H9 (cell line): ENCODE measurements around the gene OTOF. TPM values are rescaled to one million over a fixed set of nuclear protein-coding genes. Genes with fewer than 3 reads are reported as not detected.

Source experiments
- DNase-seq: peaks from one replicate; pipeline ENCODE4 v3.0.0-alpha.2; 2017
- H2AFZ ChIP-seq: one replicate; pipeline ENCODE4 v1.6.1; 2013; ENCODE audit warnings: mild to moderate bottlenecking, low read length, control low read depth, moderate library complexity
- H2AK5ac ChIP-seq: 2 replicates; pipeline ENCODE4 v1.6.1; 2013; ENCODE audit warnings: low read length, control low read depth, mixed read lengths; ENCODE audit not compliant: insufficient read length
- H2BK120ac ChIP-seq: one replicate; pipeline ENCODE4 v1.6.1; 2013; ENCODE audit warnings: low read depth, mild to moderate bottlenecking, low read length, control low read depth, inconsistent platforms; ENCODE audit not compliant: poor library complexity, severe bottlenecking
- H2BK12ac ChIP-seq: 2 replicates; pipeline ENCODE4 v1.6.1; 2013; ENCODE audit warnings: low read length, control low read depth, mixed read lengths, low read depth; ENCODE audit not compliant: insufficient read length
- H2BK15ac ChIP-seq: 2 replicates; pipeline ENCODE4 v1.6.1; 2013; ENCODE audit warnings: low read depth, low read length, control low read depth
- H2BK20ac ChIP-seq: one replicate; pipeline ENCODE4 v1.6.1; 2013; ENCODE audit warnings: low read depth, mild to moderate bottlenecking, low read length, control low read depth, inconsistent platforms; ENCODE audit not compliant: poor library complexity, severe bottlenecking
- H2BK5ac ChIP-seq: 2 replicates; pipeline ENCODE4 v1.6.1; 2013; ENCODE audit warnings: low read length, control low read depth, mixed read lengths; ENCODE audit not compliant: insufficient read length
- H3K14ac ChIP-seq: 2 replicates; pipeline ENCODE4 v1.6.1; 2013; ENCODE audit warnings: low read length, control low read depth; ENCODE audit not compliant: insufficient read depth
- H3K18ac ChIP-seq: 2 replicates; pipeline ENCODE4 v1.6.1; 2013; ENCODE audit warnings: low read depth, mild to moderate bottlenecking, mixed read lengths, low read length, control low read depth; ENCODE audit not compliant: insufficient read length
- H3K23ac ChIP-seq: 2 replicates; pipeline ENCODE4 v1.6.1; 2013; ENCODE audit warnings: low read length, control low read depth, mixed read lengths, low read depth; ENCODE audit not compliant: insufficient read length
- H3K23me2 ChIP-seq: 2 replicates; pipeline ENCODE4 v1.6.1; 2013; ENCODE audit warnings: low read depth, mild to moderate bottlenecking, mixed read lengths, low read length, control low read depth; ENCODE audit not compliant: insufficient read length, poor library complexity, severe bottlenecking
- H3K27ac ChIP-seq: 2 replicates; pipeline ENCODE4 v1.5.1; 2013; ENCODE audit warnings: low read length, control low read depth, mixed read lengths, low read depth; ENCODE audit not compliant: insufficient read length
- H3K27me3 ChIP-seq: 2 replicates; pipeline ENCODE4 v1.6.1; 2013; ENCODE audit warnings: low read length, control low read depth, inconsistent platforms; ENCODE audit not compliant: insufficient read depth
- H3K4ac ChIP-seq: 2 replicates; pipeline ENCODE4 v1.6.1; 2013; ENCODE audit warnings: low read depth, mild to moderate bottlenecking, control low read depth, inconsistent platforms, low read length, moderate library complexity
- H3K4me1 ChIP-seq: 2 replicates; pipeline ENCODE4 v1.6.1; 2013; ENCODE audit warnings: low read length, control low read depth, inconsistent platforms; ENCODE audit not compliant: insufficient read depth
- H3K4me2 ChIP-seq: 2 replicates; pipeline ENCODE4 v1.6.1; 2013; ENCODE audit warnings: low read length, control low read depth, mixed read lengths; ENCODE audit not compliant: insufficient read length, insufficient read depth
- H3K56ac ChIP-seq: 2 replicates; pipeline ENCODE4 v1.6.1; 2013; ENCODE audit warnings: low read depth, mild to moderate bottlenecking, mixed read lengths, low read length, control low read depth; ENCODE audit not compliant: insufficient read length
- H3K79me1 ChIP-seq: 2 replicates; pipeline ENCODE4 v1.6.1; 2013; ENCODE audit warnings: low read depth, mild to moderate bottlenecking, moderate library complexity, low read length, control low read depth, inconsistent platforms; ENCODE audit not compliant: insufficient read depth, poor library complexity, severe bottlenecking
- H3K79me2 ChIP-seq: 2 replicates; pipeline ENCODE4 v1.6.1; 2013; ENCODE audit warnings: low read length, control low read depth, inconsistent platforms; ENCODE audit not compliant: insufficient read depth
- H3K9ac ChIP-seq: 2 replicates; pipeline ENCODE4 v1.6.1; 2013; ENCODE audit warnings: low read length, control low read depth, mixed read lengths; ENCODE audit not compliant: insufficient read length; ENCODE audit errors: extremely low read depth
- H3K9me3 ChIP-seq: one replicate; pipeline ENCODE4 v1.6.1; 2013; ENCODE audit warnings: low read depth, low read length, inconsistent platforms; ENCODE audit not compliant: control insufficient read depth
- H3T11ph ChIP-seq: one replicate; pipeline ENCODE4 v1.6.1; 2013; ENCODE audit warnings: mild to moderate bottlenecking, low read length, control low read depth, inconsistent platforms
- H4K20me1 ChIP-seq: one replicate; pipeline ENCODE4 v1.6.1; 2013; ENCODE audit not compliant: control insufficient read depth, insufficient read length, insufficient read depth
- H4K5ac ChIP-seq: 2 replicates; pipeline ENCODE4 v1.6.1; 2013; ENCODE audit warnings: low read depth, mild to moderate bottlenecking, mixed read lengths, low read length, control low read depth; ENCODE audit not compliant: insufficient read length
- H4K8ac ChIP-seq: replicated peaks from 2 replicates; pipeline ENCODE4 v1.6.1; 2013; ENCODE audit warnings: low read length, control low read depth, mixed read lengths, low read depth; ENCODE audit not compliant: insufficient read length
- H4K91ac ChIP-seq: 2 replicates; pipeline ENCODE4 v1.6.1; 2013; ENCODE audit warnings: low read depth, mild to moderate bottlenecking, moderate library complexity, mixed read lengths, low read length, control low read depth; ENCODE audit not compliant: insufficient read length
- H3K27ac Mint-ChIP-seq, 3 experiments: 2 replicates in 2 of 3; 3 replicates in 1 of 3; pipeline ENCODE4 v1.8.0; 2020 to 2021; ENCODE audit warnings: mixed read lengths in 3 of 3, mild to moderate bottlenecking in 1 of 3, moderate library complexity in 1 of 3
- H3K27me3 Mint-ChIP-seq: 2 replicates; pipeline ENCODE4 v1.8.0; 2021; ENCODE audit warnings: low read depth, mild to moderate bottlenecking, moderate library complexity, mixed read lengths
- H3K36me3 Mint-ChIP-seq, 3 experiments: 2 replicates in 2 of 3; 3 replicates in 1 of 3; pipeline ENCODE4 v1.8.0; 2020 to 2021; ENCODE audit warnings: low read depth in 3 of 3, mixed read lengths in 3 of 3; ENCODE audit not compliant: insufficient read depth in 1 of 3
- H3K4me1 Mint-ChIP-seq, 2 experiments: 2 replicates each; pipeline ENCODE4 v1.8.0; 2020; ENCODE audit warnings: mixed read lengths in 2 of 2
- H3K4me3 Mint-ChIP-seq, 2 experiments: 2 replicates in 1 of 2; 3 replicates in 1 of 2; pipeline ENCODE4 v1.8.0; 2020 to 2021; ENCODE audit warnings: mild to moderate bottlenecking in 2 of 2, mixed read lengths in 2 of 2, moderate library complexity in 1 of 2
- H3K9me3 Mint-ChIP-seq, 2 experiments: 2 replicates in 1 of 2; 3 replicates in 1 of 2; pipeline ENCODE4 v1.8.0; 2020; ENCODE audit warnings: mild to moderate bottlenecking in 2 of 2, mixed read lengths in 2 of 2, moderate library complexity in 1 of 2
- WGBS: extraction: QIAGEN DNeasy Blood & Tissue Kit; methylation state at CpG from one replicate; pipeline ENCODE4 v1.1.7; 2013; ENCODE audit warnings: missing lambda C conversion rate, low lambda C conversion rate, mixed read lengths; ENCODE audit not compliant: insufficient read length; ENCODE audit errors: extremely low coverage; 5-methylcytosine and 5-hydroxymethylcytosine counted together
- total RNA-seq: library from RNA; stranded (reverse); gene quantifications from 2 replicates; pipeline ENCODE4 v1.2.1, GENCODE V29; 2021
- TF ChIP-seq, protein P1 (sequence below): fragments of 200-600 bp; sonication (generic); conservative IDR thresholded peaks from 3 replicates; pipeline ENCODE4 v1.8.0; 2021; ENCODE audit warnings: antibody characterized with exemption, mild to moderate bottlenecking

The OTOF gene
- total RNA-seq, 1 experiment from 2014 or later, result 0.35 TPM

DNA sequence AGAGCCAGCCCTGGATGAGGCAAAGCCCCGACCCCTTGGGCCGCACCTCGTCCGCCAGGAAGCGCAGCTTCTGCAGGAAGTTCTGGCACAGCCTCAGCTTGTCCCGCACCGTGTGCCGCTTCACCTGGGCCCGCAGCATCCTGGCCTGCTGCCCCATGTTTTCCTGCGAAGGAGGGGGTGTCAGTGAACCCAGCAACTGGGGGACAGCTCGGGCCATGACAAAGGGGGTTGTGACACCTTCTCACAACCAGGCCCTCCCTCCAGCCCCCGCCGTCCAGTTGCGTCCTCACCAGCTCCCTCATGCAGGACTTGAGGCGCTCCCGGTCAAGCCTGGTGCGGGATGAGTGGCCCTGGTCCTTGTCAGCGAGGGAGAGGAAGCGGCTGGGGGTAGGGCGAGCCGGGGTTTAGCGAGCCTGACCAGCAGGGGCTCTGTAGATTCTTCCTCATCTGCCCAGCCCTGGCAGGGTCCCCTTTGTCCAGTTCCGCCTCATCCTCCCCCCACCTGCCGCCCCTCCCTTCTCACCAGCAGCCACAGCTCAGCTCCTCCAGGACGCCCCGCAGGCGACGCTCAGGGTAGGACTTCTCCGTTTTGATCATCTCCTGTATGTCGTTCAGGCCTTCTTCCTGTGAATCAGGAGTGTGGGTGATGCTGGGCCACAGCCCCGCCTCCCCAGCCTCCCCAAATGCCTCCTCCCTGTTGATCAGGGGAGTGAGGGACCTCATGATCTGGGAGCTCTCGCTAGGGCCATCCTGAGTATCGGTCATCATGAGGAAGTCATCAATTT, 606 bp downstream of the OTOF start:
- Histone ChIP-seq H3K23me2 (no peaks in the 10 kb centered on the region), H4K91ac (no peak overlapping the region), H3T11ph (no peak overlapping the region), H3K4me2 (no peak overlapping the region), H3K9ac (no peak overlapping the region), H2BK20ac (no peak overlapping the region), H2AFZ (no peak overlapping the region), H4K8ac (no peak overlapping the region), H2BK5ac (no peak overlapping the region), H2BK120ac (no peak overlapping the region), H3K14ac (no peak overlapping the region; the same call in 1 of the 2 replicates), H3K18ac (no peak overlapping the region), H3K27ac (no peak overlapping the region), H3K23ac (no peak overlapping the region), H3K4me1 (no peaks in the 10 kb centered on the region; the same call in 1 of the 2 replicates), H2BK12ac (no peak overlapping the region), H2BK15ac (no peak overlapping the region), H3K79me2 (no peaks in the 10 kb centered on the region), H3K27me3 (no peaks in the 10 kb centered on the region), H4K20me1 (no peaks in the 10 kb centered on the region), H3K4ac (no peak overlapping the region), H4K5ac (no peak overlapping the region), H3K79me1 (no peaks in the 10 kb centered on the region), H2AK5ac (no peak overlapping the region), H3K9me3 (no peaks in the 10 kb centered on the region), H3K56ac (no peak overlapping the region)
- peaks cover 0 to 2% (median 0%) of the 10 kb centered on the region in 3 experiments; a peak in 2 of 7 replicates for H3K36me3 Mint-ChIP-seq
- peaks cover 6% of the 10 kb centered on the region for H3K27me3 Mint-ChIP-seq
- peak overlapping the region in 1 of 3 experiments; percentile 83; a peak in 1 of 7 replicates for H3K27ac Mint-ChIP-seq
- H3K4me3 Mint-ChIP-seq, result 0 out of 5 replicates have a peak overlapping the region, but pooled peaks of 1 of the 2 experiments have one; percentile 6
- no CpG with 5 or more reads among the region's 33 CpGs for WGBS
- peaks cover 8 to 17% of the 10 kb centered on the region in 2 experiments for H3K4me1 Mint-ChIP-seq
- DNase-seq, result no peak
- TF ChIP-seq, protein P1, sequence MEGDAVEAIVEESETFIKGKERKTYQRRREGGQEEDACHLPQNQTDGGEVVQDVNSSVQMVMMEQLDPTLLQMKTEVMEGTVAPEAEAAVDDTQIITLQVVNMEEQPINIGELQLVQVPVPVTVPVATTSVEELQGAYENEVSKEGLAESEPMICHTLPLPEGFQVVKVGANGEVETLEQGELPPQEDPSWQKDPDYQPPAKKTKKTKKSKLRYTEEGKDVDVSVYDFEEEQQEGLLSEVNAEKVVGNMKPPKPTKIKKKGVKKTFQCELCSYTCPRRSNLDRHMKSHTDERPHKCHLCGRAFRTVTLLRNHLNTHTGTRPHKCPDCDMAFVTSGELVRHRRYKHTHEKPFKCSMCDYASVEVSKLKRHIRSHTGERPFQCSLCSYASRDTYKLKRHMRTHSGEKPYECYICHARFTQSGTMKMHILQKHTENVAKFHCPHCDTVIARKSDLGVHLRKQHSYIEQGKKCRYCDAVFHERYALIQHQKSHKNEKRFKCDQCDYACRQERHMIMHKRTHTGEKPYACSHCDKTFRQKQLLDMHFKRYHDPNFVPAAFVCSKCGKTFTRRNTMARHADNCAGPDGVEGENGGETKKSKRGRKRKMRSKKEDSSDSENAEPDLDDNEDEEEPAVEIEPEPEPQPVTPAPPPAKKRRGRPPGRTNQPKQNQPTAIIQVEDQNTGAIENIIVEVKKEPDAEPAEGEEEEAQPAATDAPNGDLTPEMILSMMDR, result no peak
- H3K9me3 Mint-ChIP-seq, result no peaks in the 10 kb centered on the region; a peak in 1 of 5 replicates
